NOMO-1 treated with dmso at 0.1 percent for 144 hours (cell line): Measurements from ENCODE around the gene DISP3.
"Not testable (repeated sequence)": the region's sequence is repeated elsewhere in the genome, so short reads cannot be mapped to it uniquely, and the experiment has no call there.

Source experiments
- DNase-seq: peaks from one replicate; lab custom pipeline; 2025; ENCODE audit not compliant: unreplicated experiment; lab: John Stamatoyannopoulos, UW

Gene DISP3

DNA sequence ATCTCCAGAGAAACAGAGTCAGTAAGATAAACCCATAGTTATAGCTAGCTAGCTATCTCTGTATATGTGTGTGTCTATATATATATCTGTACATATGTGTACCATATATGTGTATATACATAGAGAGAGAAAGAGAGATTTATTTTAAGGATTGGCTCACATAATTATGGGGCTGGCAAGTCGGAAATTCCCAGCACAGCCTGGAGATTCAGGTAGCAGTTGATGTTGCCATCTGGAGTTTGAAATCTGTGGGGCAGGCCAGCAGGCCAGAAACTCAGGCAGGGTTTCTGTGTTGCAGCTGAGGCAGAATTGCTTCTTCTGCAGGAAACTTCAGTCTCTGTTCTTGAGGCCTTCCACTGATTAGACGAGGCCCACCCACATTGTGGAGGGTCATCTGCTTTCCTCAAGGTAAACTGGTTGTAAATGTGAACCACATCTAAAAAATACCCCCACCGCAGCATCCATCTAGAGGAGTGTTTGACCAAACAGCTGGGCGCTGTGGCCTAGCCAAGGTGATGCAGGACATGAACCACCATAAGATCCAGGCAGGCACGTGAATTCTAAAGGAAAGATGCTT is 94.2 kb downstream of the DISP3 start:
- no peak for DNase-seq

DNA sequence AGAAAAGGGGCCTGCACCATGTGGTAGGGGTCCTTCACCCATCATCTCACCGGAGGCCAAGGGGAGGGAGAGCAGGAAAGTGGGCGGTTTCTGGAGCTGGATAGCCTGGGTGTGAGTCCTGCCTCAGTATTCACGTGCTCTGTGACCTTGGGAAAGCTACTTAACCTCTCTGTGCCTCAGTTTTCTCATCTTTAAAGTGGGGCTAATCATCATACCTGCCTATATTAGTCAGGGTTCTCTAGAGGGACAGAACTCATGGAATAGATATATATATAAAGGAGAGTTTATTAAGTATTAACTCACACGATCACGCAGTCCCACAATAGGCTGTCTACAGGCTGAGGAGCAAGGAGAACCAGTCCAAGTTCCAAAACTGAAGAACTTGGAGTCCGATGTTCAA is 96.6 kb downstream of the DISP3 start:
- DNase-seq, result no peak

DNA sequence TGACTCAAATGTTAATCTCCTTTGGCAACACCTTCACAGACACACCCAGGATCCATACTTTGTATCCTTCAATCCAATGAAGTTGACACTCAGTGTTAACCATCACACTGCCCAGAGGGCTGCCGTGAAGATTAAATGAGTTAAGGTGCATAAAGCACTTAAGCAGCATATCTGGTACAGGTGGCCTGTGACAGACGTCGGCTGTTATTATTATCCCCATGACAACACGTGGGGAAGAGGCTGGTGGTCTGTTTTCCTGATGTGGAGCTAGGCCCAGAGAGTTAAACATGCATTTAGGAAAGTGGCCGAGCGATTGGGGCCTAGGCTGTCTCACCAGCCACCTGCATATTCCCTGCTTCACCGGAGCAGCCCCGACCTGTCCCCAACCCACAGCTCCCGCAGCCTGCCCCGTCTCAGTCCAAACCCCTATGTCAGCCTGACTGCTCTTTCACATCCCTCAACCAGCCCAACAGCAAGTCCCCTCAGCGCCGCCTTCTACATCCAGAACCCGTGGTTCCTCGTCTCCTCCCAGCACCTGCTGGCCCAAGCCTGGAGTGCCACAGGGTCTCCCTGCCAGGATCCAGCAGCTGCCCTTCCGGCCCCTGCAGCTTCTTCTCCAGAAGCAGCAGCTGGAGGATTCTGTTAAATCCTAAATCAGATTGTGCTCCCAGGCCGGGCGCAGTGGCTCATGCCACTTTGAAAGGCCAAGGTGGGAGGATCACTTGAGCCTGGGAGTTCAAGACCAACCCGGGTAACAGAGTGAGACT is 97.3 kb downstream of the DISP3 start:
- DNase-seq, result no peak

DNA sequence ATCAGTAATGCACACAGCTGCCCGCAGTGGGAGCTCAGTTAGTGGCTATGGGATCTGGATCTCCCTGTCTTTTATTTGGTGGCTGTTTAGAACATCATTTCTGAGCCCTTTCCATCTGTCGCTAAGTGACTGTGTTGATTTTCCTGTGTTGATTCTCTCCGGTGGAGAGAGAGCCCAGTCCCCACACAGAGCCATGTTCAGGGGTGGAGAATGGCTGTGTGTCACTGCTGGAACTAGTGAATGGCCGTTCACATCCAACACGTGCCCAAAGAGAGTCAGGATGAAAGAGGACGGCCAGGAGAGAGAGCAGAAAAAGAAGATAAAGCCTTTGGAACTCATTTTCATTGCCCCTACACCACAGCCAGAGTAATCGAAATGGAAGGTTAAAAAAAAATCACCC is 99.0 kb downstream of the DISP3 start:
- DNase-seq, result no peak

DNA sequence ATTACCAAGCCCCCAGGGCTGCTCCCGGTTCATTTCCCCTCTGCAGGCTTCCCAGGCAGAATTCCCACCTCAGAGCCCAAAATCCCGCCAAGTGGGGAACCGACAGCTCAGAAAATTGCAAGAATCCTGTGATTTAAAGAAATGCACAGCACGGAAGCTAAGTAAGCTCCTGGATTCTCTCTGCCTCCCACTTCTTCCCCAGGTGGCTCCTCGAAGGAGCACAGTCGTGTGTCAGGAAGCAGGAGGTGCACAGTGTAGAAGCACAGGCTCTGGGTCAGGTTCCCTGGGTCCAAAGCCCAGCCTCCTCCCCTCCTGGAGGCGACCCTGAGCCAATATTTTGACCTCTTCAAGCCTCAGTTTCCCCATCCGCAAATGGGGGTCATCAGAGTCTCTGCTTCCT is 100.6 kb downstream of the DISP3 start:
- DNase-seq, result no peak

DNA sequence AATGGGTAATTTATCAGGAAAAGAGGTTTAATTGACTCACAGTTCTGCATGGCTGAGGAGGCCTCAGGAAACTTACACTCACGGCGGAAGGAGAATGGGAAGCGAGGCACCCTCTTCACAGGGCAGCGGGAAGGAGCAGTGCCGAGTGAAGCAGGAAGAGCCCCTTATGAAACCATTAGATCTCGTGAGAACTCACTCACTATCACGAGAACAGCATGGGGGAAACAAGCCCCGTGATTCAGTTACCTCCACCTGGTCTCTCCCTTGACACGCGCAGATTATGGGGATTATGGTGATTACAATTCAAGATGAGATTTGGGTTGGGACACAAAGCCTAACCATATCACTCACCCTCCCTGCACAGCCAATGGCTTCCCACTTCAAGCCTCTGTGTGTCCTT is 101.1 kb downstream of the DISP3 start:
- DNase-seq, result not testable (repeated sequence)

DNA sequence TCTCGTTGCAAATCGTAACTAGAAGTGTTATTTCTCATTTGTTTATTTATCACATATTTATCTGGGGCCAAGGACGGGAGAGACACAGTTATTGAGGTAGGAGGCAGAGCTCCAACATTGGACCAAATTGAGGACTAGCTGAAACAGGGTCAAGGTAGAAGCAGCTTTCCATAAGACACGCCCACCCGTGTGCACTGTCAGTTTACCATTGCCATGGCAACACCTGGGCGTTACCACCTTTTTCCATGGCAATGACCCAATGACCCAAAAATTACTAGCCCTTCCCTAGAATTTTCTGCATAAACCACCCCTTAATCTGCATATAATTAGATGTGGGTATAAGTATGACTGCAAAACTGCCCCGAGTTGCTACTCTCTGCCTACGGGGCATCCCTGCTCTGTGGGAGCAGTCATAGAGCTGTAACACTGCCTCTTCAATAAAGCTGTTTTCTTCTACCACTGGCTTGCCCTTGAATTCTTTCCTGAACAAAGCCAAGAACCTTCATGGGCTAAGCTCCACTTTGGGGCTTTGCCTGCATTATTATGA is 102.6 kb downstream of the DISP3 start:
- DNase-seq, result no peak

DNA sequence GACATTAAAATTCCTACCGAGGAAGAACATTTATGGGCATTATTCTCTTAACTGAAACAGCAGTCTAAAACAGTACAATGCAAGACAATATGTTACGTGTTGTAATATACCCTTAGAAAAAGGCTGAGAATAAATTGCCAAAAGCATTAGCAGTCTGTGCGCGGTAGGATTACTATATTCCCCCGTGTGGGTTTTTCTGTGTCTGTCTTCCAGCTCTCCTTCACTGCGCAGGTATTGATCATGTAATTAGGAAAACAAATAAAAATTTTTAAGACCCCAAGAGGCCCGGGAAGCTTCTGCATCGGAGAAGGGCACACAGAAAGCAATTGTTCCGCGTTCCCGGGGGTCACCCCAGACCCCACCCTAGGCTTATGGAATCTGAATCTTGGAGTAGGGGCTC is 106.4 kb downstream of the DISP3 start:
- DNase-seq, result no peak
